Neural progenitor cell (in vitro differentiated cells): ENCODE measurements around the gene PODNL1. TPM values are rescaled to one million over a fixed set of nuclear protein-coding genes. Genes with fewer than 3 reads are reported as not detected.

Experiments used
- DNase-seq: peaks from one replicate; pipeline ENCODE4 v3.0.0-alpha.2; 2016; ENCODE audit warnings: low spot score
- H2AFZ ChIP-seq: fragments of 200-600 bp; sonication (generic); replicated peaks from 2 replicates; pipeline ENCODE4 v1.6.1; 2016; ENCODE audit warnings: antibody characterized with exemption
- H3F3A ChIP-seq: fragments of 200-600 bp; sonication (generic); 2 replicates; pipeline ENCODE4 v1.6.1; 2016; ENCODE audit warnings: antibody characterized with exemption, low read depth
- H3K27ac ChIP-seq: fragments of 200-600 bp; sonication (generic); 2 replicates; pipeline ENCODE4 v1.5.1; 2016; ENCODE audit warnings: mild to moderate bottlenecking
- H3K27me3 ChIP-seq: fragments of 200-600 bp; sonication (generic); 2 replicates; pipeline ENCODE4 v1.6.1; 2016; ENCODE audit warnings: mild to moderate bottlenecking, moderate library complexity
- H3K36me3 ChIP-seq: fragments of 200-600 bp; sonication (generic); 2 replicates; pipeline ENCODE4 v1.5.1; 2016
- H3K4me1 ChIP-seq: fragments of 200-600 bp; sonication (generic); 2 replicates; pipeline ENCODE4 v1.6.1; 2016; ENCODE audit warnings: mixed run types
- H3K4me2 ChIP-seq: fragments of 200-600 bp; sonication (generic); 2 replicates; pipeline ENCODE4 v1.6.1; 2016
- H3K4me3 ChIP-seq: fragments of 200-600 bp; sonication (generic); 2 replicates; pipeline ENCODE4 v1.5.1; 2016
- H3K79me2 ChIP-seq: fragments of 200-600 bp; sonication (generic); 2 replicates; pipeline ENCODE4 v1.6.1; 2016; ENCODE audit warnings: low read depth
- H3K9ac ChIP-seq: fragments of 200-600 bp; sonication (generic); 2 replicates; pipeline ENCODE4 v1.6.1; 2016
- H3K9me3 ChIP-seq: fragments of 200-600 bp; sonication (generic); 2 replicates; pipeline ENCODE4 v1.5.1; 2016; ENCODE audit warnings: low read depth
- H4K20me1 ChIP-seq: fragments of 200-600 bp; sonication (generic); 2 replicates; pipeline ENCODE4 v1.6.1; 2016; ENCODE audit warnings: low read depth
- H3K27ac Mint-ChIP-seq: 3 replicates; pipeline ENCODE4 v1.8.0; 2021; ENCODE audit warnings: mixed read lengths
- H3K27me3 Mint-ChIP-seq: 2 replicates; pipeline ENCODE4 v1.8.0; 2022; ENCODE audit warnings: low read depth, mild to moderate bottlenecking, inconsistent platforms, moderate library complexity, mixed read lengths; ENCODE audit not compliant: insufficient read depth
- H3K36me3 Mint-ChIP-seq: 3 replicates; pipeline ENCODE4 v1.8.0; 2021; ENCODE audit warnings: mixed read lengths
- H3K4me1 Mint-ChIP-seq: 3 replicates; pipeline ENCODE4 v1.8.0; 2021; ENCODE audit warnings: mixed read lengths
- H3K4me3 Mint-ChIP-seq: 3 replicates; pipeline ENCODE4 v1.8.0; 2021; ENCODE audit warnings: mild to moderate bottlenecking, moderate library complexity, mixed read lengths
- H3K9me3 Mint-ChIP-seq: 3 replicates; pipeline ENCODE4 v1.8.0; 2020; ENCODE audit warnings: mixed read lengths
- EZH2 ChIP-seq: fragments of 200-600 bp; sonication (generic); IDR thresholded peaks from 2 replicates; pipeline ENCODE4 v1.6.1; 2017; ENCODE audit warnings: antibody characterized with exemption, mild to moderate bottlenecking, moderate library complexity
- EZH2phosphoT487 ChIP-seq: fragments of 200-600 bp; sonication (generic); IDR thresholded peaks from 2 replicates; pipeline ENCODE4 v1.6.1; 2017; ENCODE audit warnings: antibody characterized with exemption
- total RNA-seq: library from RNA; depleted of rRNA; stranded (reverse); fragments of >200 nt; gene quantifications from 2 replicates; pipeline ENCODE4 v1.2.3, GENCODE V29; 2015; ENCODE audit warnings: low replicate concordance
- TF ChIP-seq, protein P1 (sequence below): fragments of 200-600 bp; sonication (generic); IDR thresholded peaks from 2 replicates; pipeline ENCODE4 v1.5.1; 2017; ENCODE audit warnings: antibody characterized with exemption, mild to moderate bottlenecking

Gene PODNL1
- total RNA-seq, 1 donor from 2014 or later = not detected

DNA sequence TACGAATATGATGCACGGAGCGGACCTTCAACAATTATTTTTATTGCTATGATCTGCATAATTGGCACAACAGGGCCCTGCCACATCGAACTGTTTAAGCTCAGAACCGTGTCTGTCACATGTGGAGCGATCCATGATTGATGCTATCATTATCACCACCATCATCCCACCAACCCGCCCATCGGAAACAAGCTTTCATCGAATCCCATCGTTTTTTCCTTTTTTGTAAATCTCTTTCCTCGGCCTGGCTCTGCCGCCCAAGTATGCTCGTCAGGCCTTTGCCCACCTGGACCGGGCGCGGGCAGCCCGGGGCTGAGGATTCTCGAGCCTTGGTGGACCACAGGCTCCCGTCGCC is 13.6 kb upstream of the PODNL1 start:
- Histone ChIP-seq H3K36me3 (no peaks in the 10 kb centered on the region), H3K9me3 (no peaks in the 10 kb centered on the region), H3K27me3 (no peaks in the 10 kb centered on the region), H3K4me3 (peak overlapping the region; percentile 40), H2AFZ (peak overlapping the region; percentile 83), H4K20me1 (peaks cover 25% of the 10 kb centered on the region), H3K4me2 (peak overlapping the region; percentile 67), H3K27ac (no peak overlapping the region), H3K79me2 (peaks cover 28% of the 10 kb centered on the region), H3F3A (peaks cover 4% of the 10 kb centered on the region), H3K4me1 (peaks cover 6% of the 10 kb centered on the region), H3K9ac (no peak overlapping the region)
- no peak for DNase-seq
- H3K4me1 Mint-ChIP-seq = peaks cover 7% of the 10 kb centered on the region
- no peaks in the 10 kb centered on the region for H3K9me3 Mint-ChIP-seq
- H3K36me3 Mint-ChIP-seq = peaks cover 4% of the 10 kb centered on the region
- peak overlapping the region; percentile 96 for H3K27ac Mint-ChIP-seq
- H3K27me3 Mint-ChIP-seq = peaks cover 8% of the 10 kb centered on the region
- no peak for TF ChIP-seq EZH2phosphoT487
- no peak for TF ChIP-seq EZH2
- TF ChIP-seq, protein P1, sequence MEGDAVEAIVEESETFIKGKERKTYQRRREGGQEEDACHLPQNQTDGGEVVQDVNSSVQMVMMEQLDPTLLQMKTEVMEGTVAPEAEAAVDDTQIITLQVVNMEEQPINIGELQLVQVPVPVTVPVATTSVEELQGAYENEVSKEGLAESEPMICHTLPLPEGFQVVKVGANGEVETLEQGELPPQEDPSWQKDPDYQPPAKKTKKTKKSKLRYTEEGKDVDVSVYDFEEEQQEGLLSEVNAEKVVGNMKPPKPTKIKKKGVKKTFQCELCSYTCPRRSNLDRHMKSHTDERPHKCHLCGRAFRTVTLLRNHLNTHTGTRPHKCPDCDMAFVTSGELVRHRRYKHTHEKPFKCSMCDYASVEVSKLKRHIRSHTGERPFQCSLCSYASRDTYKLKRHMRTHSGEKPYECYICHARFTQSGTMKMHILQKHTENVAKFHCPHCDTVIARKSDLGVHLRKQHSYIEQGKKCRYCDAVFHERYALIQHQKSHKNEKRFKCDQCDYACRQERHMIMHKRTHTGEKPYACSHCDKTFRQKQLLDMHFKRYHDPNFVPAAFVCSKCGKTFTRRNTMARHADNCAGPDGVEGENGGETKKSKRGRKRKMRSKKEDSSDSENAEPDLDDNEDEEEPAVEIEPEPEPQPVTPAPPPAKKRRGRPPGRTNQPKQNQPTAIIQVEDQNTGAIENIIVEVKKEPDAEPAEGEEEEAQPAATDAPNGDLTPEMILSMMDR = no peak
- H3K4me3 Mint-ChIP-seq = peak overlapping the region; percentile 94

DNA sequence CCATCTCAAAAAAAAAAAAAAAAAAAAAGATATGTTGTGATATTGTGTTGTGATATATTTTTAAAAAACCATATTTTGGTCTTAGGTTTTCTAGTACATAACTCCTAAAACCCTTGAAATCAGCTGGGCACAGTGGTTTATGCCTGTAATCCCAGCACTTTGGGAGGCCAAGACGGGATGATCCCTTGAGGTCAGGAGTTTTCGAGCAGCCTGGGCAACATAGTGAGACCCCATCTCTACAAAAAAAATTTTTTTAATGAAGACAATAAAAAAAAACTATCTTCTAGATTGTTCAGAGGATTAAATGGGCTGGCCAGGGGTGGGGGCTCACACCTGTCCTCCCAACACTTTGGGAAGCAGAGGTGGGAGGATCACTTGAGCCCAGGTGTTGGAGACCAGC is 12.8 kb upstream of the PODNL1 start:
- Histone ChIP-seq H3K27me3 (no peaks in the 10 kb centered on the region), H3K9ac (no peak overlapping the region), H3F3A (peaks cover 4% of the 10 kb centered on the region), H3K36me3 (no peaks in the 10 kb centered on the region), H3K27ac (no peak overlapping the region), H3K4me3 (no peak overlapping the region), H3K79me2 (peaks cover 28% of the 10 kb centered on the region), H3K4me2 (no peak overlapping the region), H3K9me3 (no peaks in the 10 kb centered on the region), H4K20me1 (peaks cover 25% of the 10 kb centered on the region), H2AFZ (no peak overlapping the region), H3K4me1 (peaks cover 6% of the 10 kb centered on the region)
- Mint-ChIP-seq H3K36me3 (peaks cover 4% of the 10 kb centered on the region), H3K27ac (no peak overlapping the region), H3K27me3 (peaks cover 8% of the 10 kb centered on the region), H3K4me3 (no peak overlapping the region), H3K4me1 (peaks cover 7% of the 10 kb centered on the region), H3K9me3 (no peaks in the 10 kb centered on the region)
- no peak for DNase-seq
- TF ChIP-seq EZH2 = no peak
- no peak for TF ChIP-seq EZH2phosphoT487
- TF ChIP-seq, protein P1 = no peak

DNA sequence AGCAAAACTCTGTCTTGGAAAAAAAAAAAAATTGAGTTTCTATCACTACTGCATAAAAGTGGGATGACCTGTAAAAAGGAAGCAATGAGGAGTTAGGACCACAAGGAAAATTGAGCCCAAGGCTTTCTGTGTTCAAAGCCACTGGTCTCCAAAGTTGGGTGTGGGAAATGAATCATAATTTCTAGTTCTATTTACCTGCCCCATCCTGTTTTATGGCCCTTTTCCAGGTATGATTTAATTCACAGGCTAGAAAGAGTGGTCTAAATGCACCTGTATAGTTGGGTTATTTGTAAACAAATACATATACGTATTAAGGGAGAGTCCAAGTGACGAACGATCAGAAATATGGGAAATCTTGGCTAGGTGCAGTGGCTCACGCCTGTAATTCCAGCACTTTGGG is 8.2 kb upstream of the PODNL1 start:
- Histone ChIP-seq H3K9me3 (no peaks in the 10 kb centered on the region), H3K27ac (no peak overlapping the region), H3F3A (no peaks in the 10 kb centered on the region), H3K79me2 (no peaks in the 10 kb centered on the region), H3K4me1 (no peaks in the 10 kb centered on the region), H3K4me3 (no peak overlapping the region), H3K27me3 (no peaks in the 10 kb centered on the region), H3K36me3 (no peaks in the 10 kb centered on the region), H2AFZ (no peak overlapping the region), H3K4me2 (no peak overlapping the region), H3K9ac (no peak overlapping the region), H4K20me1 (no peaks in the 10 kb centered on the region)
- no peaks in the 10 kb centered on the region for H3K36me3 Mint-ChIP-seq
- H3K9me3 Mint-ChIP-seq = no peaks in the 10 kb centered on the region
- TF ChIP-seq EZH2phosphoT487 (no peak), EZH2 (no peak)
- TF ChIP-seq, protein P1 = no peak
- peaks cover 10% of the 10 kb centered on the region for H3K27me3 Mint-ChIP-seq
- no peak for DNase-seq
- no peak overlapping the region for H3K4me3 Mint-ChIP-seq
- no peaks in the 10 kb centered on the region for H3K4me1 Mint-ChIP-seq
- no peak overlapping the region for H3K27ac Mint-ChIP-seq
